GM12874 (cell line): ENCODE measurements around the gene REV1.

Experiments used
- CTCF ChIP-seq: IDR thresholded peaks from 2 replicates; pipeline ENCODE4 v1.5.1; 2011; ENCODE audit warnings: low read depth, mild to moderate bottlenecking, control low read depth, low read length, moderate library complexity; ENCODE audit not compliant: insufficient read depth

Gene REV1

GRCh38 chr2:99406137-99406536, 83.7 kb downstream of the REV1 start:
- TF ChIP-seq CTCF, result no peak

- TF ChIP-seq CTCF, result no peak
Measured at GRCh38 chr2:99404797-99405669, 84.8 kb downstream of the REV1 start.

DNA sequence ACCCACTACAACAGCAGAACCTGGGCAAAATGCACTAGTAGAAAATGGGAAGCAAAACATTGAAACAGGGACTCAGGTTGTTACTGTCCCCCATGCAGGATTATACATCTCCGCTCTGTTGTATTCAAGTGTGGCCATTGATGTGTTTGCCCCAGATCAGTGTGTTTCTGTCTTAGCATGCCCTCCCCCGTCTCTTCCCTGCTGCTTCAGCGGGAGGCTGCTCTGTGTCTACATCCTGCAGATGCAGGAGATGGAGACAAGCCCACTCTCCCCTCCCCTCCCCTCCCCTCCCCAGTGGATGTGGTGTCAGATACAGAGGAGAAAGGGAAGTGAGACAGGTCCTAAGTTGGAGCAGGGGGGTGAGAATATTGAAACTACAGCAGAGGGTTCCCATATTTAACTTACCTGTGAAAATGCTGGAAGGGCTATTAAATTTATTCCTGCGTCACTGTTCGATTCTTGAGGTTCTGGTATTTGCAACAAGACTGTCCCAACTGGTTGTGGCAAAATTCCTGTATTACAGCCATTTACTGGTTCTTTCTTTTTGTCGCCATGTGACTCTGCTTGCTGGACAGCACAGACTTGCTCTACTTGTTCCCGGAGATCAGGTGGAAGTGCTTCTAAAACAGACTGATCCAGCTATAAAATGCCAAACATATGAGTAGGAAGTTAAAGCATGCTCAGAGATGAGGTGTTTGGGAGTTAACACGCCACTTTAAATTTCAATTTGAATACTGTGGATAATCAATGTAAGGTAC, 85.6 kb downstream of the REV1 start:
- TF ChIP-seq CTCF, result no peak

- no peak for TF ChIP-seq CTCF
Measured at GRCh38 chr2:99403524-99403923, 86.3 kb downstream of the REV1 start.

DNA sequence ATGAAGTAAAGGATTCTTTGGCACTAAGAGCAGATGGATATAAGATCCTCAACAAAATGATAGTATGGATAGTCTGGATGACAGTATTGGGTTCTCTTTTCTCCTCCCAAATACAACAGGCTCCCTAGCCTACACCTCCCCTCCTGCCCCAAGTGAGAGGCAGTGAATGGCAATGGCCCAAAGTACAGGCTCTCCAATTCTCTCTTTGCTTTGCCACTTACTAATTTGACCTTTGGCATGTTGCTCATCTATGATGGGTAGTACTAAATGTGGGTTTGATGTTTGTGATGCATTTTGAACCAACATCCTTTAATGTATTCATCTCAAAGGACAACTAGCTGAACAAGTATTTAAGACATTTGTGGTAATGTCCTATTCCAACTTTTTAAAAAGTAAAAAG, 86.7 kb downstream of the REV1 start:
- TF ChIP-seq CTCF, result no peak

GRCh38 chr2:99401841-99402240, 88.0 kb downstream of the REV1 start:
- no peak for TF ChIP-seq CTCF

- TF ChIP-seq CTCF, result no peak
Measured at GRCh38 chr2:99399795-99400194, 90.0 kb downstream of the REV1 start.
